T-helper 9 cell (primary cell): Measurements from ENCODE around the gene SVIP.

ENCODE experiments used
- DNase-seq: peaks from one replicate; pipeline ENCODE4 v3.0.0-alpha.2; 2020
- total RNA-seq, 2 donors: gene quantifications; one replicate each; lab custom pipeline; 2026; lab: John Stamatoyannopoulos, UW

The SVIP gene, protein sequence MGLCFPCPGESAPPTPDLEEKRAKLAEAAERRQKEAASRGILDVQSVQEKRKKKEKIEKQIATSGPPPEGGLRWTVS
- total RNA-seq: 51.2 to 62.2 reads per million in 2 donors

DNA sequence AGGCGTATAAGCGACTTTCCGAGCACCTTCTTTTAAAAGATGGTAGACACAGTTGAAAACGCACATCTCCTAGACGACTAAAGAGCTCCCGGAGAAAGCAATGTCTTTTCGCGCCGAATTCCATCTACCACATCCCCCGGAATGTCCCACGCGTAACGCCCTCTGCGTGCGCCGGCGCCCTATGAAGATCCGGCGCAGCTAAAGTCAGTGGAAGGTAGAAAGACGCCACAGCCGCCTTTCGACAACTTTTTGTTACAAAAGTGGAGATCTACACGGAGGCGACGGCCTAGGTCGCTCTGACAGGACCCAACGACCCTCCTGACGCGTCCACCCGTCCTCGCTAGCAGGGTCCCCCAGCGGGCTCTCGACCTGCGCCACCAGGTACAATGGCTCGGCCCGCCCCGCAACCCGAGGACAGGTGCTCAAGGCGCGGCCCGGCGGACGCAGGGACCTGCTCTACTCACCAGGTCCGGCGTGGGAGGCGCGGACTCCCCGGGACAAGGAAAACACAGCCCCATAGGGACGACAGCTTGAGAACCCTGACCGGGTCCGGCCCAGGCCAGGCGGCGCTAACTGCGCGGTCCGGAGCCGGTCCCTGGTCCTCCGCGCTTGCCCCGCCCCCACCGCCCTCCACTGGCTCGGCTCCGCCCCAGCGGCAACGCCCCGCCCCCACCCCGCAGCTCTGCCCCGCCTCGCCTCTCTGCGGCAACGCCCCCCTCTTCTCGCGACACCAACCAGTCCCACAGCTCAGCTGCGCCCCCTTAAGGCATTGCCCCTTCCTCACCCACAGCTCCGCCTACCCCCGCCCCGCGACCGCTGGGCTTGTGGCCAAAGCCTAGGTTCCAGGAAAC, at the start of gene SVIP:
TSS of gene SVIP (minus strand) at position 571 of the 851 bp plus-strand sequence. CDS start at position 518, 53 bp downstream.
- peak; percentile 95 for DNase-seq

DNA sequence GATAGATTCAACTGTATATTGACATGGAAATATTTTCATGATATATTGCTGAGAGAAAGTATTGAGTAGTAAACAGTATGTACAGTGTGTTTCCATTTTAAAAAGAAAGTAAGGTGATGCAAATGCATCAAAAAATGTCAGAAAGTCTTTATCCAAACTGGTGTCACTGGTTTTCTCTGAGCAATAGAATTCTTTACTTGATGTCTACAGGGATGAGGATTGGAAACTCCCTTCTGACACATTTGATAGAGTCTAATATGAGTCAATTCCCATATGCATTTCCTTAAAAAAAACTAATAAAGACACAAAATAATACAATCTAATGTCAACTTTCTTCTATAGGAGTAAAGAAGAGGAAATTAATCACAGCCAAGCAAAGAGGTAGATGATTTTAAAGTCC, 49.0 kb upstream of the SVIP start:
- DNase-seq: no peak

DNA sequence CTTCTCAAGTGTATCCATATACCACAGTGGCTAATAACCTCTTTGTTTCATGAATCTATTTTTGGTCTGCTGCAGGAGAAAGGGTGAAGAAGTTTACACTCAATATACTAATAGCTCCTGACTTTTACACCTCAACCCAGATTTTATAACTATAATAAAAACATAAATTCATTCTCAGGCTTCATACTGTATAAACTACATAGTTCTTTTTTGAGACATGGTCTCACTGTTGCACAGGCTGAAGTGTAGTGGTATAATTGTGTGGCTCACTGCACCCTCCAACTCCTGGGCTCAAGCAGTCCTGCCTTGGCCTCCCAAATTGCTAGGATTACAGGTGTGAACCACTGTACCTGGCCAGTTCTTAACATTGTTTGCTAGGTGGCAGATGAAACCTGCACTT, 48.4 kb upstream of the SVIP start:
- no peak for DNase-seq

DNA sequence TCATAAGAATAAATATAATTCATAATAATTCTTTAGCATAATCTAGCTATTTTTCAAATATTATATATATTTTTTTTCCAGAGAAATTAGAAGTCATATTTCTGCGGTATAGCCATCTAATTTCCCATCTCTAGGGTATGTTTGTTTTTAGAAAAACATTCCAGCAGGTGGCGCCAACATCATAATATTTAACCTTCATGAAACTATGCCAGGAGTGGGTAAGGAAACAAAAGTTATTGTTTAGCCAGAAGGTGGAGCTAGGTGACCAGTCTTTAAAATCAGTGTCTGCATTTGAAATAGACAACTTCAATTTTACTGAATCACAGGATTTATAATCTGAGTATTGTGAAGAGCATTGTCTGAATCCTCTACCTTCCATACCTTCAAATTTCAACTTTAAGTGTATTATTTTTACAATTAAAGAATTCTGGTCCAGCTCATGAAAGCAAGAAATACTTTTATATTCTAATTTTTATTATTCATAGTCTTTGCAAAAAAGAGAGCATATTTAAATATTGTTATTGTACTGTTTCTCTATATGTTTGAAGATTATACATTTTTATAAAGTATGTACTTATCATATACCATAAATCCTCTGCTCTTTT, 46.4 kb upstream of the SVIP start:
- peak; percentile 45 for DNase-seq

DNA sequence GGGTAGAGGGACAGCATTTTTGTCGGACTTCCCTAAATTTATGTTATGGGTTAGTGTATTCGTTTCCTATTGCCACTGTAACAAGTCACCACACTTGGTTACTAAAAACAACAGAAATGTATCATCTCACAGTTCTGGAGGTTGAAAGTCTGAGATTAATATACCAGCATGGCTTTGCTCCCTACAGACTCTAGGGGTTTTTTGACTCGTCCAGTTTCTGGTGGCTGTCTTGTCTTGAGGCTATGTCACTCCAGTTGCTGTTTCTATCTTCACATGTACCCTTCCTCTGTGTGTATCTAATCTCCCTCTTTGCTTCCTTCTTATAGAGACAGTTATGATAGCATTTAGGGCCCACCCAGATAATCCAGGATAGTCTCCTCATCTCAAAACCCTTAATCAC, 39.7 kb upstream of the SVIP start:
- DNase-seq: no peak

DNA sequence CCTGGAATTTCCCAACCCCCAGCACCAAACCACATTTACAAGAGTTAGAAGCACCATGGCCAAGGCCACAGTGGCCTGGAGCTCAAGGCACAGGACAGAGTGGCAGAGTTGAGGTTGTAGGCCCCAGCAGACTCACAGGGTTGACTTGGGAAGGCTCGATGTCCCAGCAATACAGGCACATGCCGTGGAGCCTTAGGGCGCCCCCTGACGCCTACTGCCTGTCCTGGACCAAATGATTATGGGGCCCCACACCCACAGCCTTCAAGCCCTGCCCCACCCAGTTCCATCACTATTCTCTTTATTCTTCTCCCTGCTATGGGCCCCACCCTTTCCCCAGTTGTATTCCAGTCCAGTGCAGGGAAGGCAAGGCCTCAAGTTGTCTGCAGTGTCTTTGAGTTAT, 30.6 kb upstream of the SVIP start, which contains the start of gene CCDC179:
TSS of gene CCDC179 (minus strand) at position 234 of the 400 bp plus-strand sequence. CDS start at position 181, 53 bp downstream.
- no peak for DNase-seq

DNA sequence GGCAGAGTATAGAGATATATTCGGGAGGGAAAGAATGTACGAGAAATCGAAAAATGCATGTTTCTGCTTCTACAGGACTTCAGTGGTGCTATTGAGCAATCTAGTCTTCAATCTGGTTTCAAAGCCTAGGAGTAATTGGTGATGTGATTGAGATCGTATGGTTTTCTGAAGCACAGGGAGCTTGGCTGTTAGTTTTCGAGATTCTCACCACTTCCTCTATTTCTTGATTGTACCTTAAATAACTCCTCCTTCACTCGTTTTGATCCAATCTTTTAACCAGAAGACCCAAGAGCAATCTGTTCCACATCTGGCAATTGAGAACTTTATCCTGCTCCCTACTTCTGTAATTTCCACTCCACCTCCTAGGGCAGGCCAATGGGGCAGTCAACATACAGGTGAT, 30.2 kb upstream of the SVIP start:
- DNase-seq: no peak

DNA sequence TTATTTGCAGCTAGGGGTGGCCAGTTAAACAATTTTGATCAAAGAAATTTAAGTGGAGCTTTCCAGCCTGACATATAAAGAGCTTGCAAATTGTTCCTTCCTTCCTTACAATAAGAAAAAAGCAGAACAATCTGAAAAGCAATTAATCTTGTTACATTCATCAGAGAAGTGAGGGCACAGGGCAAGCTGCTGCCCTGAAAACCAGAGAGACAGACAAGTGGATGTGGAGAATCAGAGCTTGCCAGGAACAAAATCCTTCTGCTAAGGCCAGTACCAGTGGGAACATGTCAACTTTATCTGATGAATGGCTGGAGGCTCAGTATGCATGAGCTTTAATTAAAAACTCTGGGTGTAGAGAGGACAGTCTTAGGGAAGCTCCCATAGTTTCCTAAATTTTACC, 21.9 kb upstream of the SVIP start:
- no peak for DNase-seq

DNA sequence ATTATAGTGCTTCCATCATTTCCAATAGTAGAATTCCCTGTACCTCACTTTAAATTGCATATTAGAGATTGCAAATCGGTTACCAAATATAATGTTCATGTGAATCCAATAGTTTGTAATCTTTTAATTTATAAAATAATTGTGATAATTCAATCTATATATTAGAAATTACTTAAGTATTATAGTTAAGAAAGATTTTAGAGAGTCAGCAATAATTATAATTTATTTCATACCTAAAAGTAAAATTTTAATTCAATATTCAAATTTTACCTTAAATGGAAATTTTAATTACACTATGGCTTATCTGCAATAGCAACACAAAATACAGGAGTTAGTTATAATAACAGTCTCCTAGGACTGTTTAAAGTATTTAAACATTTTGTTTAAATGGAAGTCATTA, 17.1 kb upstream of the SVIP start:
- no peak for DNase-seq

DNA sequence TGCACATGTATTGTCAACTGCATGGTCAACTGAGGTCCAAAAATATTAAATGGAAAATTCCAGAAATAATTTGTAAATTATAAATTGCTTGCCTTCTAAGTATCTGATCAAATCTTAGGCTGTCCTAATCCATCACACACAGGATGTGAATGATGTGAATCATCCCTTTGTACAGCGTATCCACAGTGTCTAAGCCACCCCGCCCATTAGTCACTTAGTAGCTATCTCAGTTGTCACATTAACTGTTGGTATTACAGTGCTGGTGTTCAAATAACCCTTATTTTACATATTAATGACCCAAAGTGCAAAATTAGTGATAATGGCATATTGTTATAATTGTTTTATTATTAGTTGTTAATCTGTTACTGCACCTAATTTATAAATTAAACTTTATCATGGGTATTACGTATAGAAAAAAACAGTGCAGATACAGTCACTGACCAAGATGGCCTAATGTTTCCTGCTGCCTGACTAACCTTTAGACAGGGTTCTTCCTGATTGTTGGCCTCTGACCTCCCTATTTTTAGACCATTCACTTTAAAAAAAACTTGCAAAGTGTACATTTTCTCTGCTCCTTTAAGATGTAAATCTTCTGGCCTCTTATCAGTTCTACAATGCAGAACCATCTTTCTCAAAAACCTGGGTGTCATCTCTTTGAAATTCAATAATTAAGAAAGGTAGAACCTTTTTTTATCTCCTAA, 2.9 kb upstream of the SVIP start:
- DNase-seq: no peak

DNA sequence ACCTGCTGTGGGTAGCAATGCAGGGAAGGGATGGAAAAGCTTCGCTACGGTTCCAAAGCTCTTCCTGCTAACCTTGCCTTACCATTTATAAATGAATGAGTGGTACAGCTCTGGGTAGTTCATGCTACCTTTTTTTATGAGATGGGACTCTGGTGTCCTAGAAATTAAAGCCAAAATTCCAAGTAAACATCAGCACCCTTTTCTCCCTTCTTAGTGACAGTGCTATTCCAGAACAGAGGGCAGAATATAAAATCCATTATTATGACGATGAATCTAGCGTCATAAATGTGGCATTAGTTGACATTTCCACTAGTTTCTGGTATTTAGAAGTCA, 447 bp upstream of the SVIP start:
- no peak for DNase-seq

DNA sequence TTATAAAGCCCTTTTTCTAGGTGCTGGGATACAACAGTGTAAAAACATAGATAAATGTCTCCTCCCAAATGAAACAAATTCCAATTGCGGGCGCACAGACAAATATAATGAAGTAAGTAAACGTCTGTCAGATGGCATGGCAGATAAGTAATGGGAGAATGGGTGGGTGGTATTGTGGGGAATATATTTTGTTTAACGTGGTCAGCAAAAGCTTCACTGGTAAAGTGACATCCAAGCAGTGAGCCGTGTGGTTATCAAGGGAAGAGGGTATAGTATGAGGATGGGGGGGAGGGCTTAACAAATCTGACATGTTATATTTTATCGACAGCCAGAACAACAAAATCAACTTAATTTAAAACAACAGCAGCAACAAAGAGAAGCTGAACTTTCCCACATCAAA, 1.2 kb downstream of the SVIP start:
- no peak for DNase-seq

DNA sequence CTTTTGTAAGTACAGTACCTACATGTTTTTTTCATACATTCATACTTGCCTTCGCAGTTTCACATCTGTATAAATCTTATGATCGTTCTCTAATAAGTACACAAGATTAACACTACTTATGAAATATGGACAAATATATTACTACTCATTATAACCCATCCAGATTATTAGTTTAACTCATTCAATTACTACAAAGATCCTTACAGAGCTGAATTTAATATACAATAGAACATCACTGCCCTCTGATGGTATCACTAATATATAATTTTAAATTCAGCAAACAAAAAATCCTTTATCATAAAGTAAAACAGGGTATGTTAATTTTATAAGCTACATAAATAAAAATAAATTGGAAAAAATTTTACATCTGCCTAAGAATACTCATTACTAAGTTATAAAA, 7.4 kb downstream of the SVIP start:
- DNase-seq: no peak

DNA sequence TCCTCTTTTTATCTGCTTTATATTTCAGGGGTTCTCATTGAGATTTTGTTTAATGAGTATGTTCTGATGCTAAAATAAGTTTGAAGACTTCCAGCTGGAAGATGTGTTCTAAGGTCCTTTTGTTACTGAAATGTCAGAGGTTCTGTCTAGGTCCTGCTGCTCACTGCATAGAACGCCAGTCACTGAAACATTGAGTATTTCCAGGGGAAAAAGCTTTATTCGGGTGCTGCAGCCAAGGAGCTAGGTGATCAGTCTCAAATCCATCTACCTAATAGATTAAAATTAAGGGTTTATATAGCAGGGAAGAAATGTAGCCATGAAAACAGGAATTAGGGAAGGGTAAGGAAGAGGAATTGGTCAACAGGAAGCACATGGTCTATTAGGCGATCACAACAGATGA, 19.7 kb downstream of the SVIP start:
- no peak for DNase-seq

DNA sequence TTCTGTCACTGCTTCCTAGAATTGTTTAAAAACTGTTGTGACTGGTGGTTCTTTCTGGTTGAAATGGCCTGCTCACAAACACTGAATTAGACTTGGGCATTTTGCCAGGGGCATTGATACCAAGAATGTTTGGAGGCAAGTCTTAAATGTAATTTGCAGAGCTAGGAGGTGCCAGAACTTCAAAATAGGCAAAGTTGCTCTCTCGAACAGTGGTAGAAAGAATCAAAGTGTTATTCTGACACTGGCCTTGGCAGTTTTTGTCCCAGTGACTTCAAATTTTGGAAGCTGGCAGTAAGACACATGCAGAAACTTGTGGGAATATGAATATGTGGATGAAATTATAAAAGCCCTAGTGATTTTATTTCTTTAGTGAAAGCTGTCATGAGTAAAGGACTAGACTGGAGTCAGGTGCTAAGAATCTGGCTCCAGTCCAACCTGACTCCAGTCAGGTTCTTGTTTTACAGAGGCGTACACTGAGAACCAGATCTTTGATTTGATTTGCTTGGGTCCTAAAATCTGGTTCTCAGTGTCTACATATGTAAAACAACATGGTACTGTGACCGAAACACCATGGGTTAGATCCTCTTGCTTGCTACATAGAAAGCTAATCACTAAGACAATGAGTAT, 20.9 kb downstream of the SVIP start:
- DNase-seq: no peak

DNA sequence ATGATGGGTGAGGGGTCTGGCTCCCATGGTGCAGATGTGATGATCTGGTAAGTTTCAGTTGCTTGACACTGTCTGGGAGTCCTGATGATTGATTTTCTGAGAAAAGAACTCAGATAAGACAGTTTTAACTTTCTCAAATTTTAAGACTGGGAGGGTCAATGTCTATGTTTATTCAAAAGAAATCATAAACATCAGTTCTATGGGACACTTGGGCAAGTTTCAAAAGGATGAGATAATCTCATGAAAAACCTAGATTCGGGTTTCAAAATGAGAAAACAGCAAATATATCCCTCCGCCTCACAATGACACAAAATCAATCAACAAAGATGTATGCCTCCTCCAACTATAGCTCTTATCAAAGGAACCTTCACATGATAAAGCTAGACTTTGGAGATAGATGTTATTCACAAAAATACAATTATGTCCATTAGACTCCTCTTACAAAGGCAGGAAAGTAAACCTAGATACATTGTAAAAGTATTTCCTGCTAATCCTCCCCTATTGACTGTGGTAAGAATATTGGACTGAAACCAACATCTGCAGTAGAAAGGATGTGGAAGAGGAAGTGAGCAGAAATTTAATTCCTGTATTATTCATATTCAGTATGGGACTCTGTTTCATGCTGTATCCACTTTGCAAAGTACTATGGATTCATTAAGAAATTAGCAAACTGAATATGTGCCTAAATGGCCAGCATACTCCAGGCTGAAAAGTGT, 21.6 kb downstream of the SVIP start:
- DNase-seq: no peak

DNA sequence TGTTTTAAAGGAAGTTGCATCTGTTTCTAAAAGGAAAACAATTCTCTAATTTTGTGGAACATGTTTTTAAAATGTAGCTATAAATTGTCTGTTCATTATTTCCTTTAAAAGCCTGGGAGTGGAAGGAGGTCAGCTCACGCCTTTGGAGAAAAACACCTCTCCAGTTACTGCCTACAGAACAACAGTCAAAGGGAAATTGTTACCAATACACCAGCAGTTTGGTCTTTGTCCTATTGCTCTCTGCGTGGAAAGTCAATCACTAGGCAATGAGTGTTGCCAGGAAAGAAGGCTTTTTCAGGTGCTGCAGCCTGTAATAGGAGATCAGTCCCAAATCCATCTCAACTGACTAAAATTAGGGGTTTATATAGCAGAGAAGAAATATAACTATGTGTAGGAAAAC, 22.2 kb downstream of the SVIP start:
- DNase-seq: no peak

DNA sequence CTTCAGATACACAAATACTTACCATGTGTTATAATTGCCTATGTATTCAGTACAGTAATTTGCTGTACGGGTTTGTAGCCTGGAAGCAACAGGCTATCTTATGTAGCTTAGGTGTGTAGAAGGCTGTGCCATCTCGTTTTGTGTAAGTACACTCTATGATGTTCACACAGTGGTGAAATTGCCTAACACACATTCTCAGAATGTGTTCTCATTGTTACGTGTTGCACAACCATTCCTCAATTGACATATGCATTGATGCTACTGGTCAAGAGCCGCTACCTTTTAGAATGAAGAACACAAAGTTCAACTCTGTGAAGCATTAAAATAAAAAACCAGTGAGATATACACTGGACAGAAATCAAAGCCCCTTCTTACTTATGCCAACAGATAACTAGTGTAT, 26.7 kb downstream of the SVIP start:
- DNase-seq: no peak

DNA sequence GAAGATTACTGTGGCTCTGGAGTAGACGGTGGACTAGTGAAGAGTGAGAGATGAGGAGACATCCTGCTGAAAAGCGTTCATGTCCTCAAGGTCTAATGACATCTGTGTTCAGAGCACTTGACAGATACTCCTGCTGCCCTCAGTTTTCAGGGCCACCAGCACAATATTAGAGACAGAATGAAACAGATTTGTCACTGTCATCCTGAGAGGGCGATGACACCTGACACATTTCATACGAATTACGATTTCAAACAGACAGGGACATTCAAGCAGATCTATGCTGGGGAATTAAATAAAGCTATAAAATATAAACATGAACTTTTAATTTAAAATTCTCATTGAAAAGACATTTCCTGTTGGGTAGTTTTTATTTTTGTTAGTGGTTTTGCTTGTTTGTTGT, 29.1 kb downstream of the SVIP start:
- no peak for DNase-seq

DNA sequence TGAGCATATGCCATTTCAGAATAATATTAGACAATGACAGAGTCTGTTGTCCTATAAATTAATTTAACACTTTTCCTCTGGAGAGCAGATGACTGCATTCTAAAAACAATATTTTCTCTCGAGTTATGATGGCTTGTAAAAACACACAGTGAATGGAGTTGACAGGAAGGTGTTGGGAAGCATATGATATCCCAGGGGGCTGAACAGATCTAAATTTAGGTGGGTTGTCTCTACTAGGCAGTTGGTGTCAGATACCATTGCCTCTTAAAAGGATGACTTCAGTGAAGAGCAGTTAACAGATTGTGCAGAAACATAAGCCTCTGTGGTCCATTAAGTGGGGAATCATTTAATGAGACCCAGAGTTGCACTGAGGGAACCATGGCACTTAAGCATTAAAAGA, 30.7 kb downstream of the SVIP start:
- DNase-seq: no peak

DNA sequence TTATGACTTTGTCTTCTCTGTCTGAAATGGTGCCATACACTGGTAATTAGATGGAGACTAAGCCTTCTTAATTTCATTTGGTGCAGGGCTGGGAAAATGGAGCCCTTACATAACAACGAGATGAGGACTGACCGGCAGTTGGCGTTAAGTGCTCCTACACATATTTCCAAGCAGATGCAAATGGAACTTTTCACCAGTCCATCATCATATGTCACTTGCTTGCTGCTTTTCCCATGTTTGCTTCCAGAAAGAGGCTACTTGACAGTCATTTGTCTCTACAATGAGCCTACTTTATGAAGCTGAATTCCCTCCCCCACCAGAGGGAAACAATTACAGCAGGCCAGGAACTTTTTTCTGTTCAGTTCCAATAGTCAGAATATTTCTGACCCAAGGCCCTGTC, 32.6 kb downstream of the SVIP start:
- no peak for DNase-seq

DNA sequence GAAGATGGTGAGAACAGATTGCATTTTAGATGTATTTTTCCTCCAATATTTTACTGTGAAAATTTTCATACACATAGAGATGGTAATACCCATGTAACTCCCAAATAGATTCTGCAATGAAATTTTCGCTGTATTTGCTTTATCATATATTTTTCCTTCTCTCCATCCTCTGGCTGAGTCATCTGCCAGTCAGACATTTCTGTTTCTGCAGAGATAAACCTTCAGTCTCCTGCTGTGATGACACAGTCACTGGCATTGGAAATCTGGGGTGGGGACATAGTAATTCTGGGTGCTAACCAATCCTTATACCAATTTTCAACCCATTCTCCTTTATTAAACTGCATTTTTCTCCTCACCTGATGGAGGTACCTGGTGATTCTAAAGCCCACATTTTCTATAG, 33.7 kb downstream of the SVIP start:
- DNase-seq: no peak

DNA sequence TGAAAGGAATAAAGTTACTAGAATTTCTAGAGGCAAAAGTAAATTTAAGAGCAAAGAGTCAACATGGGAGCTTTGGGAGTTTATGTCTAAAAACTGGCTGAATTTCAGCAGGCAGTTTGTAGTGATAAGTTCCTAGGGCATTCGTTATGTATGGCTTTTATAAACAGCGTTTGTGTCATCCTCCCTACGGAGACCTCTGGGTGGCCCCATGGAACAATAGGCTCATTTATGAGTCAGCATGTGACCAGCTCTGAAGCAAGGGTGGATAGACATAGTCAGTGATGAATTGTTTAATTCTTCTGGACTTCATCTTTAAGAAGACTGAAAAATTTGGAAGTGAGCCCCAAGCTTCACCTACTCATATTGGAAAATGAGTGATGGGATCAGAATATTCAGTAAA, 37.1 kb downstream of the SVIP start:
- no peak for DNase-seq
